HEK293 (cell line): ENCODE data around the gene ANKRD63.

ENCODE experiments used
- CTCF ChIA-PET: fragments of 350-600 bp; formaldehyde crosslinking; extraction: SDS; loops from one replicate; lab custom pipeline; 2021; ENCODE audit warnings: antibody characterized with exemption; lab: Yijun Ruan, JAX
- POLR2A ChIA-PET: fragments of 300-600 bp; formaldehyde crosslinking; extraction: SDS; loops from one replicate; lab custom pipeline; 2020; ENCODE audit warnings: antibody characterized with exemption, inconsistent platforms; lab: Yijun Ruan, JAX
- H3K27ac ChIP-seq: fragments of 200-500 bp; sonication (Bioruptor generic); 2 replicates; pipeline ENCODE4 v1.5.1; 2014; ENCODE audit warnings: low read depth, low read length, control low read depth, inconsistent platforms; ENCODE audit errors: extremely low read depth
- H3K36me3 ChIP-seq, 2 experiments: fragments of 200-500 bp in 1 of 2; sonication (Bioruptor generic) in 1 of 2; 1 replicate in 1 of 2; 2 replicates in 1 of 2; pipeline ENCODE4 v1.5.1; 2014 to 2017; ENCODE audit warnings: inconsistent platforms in 2 of 2, low read length in 2 of 2; ENCODE audit not compliant: control insufficient read depth in 2 of 2, insufficient read depth in 1 of 2
- H3K4me1 ChIP-seq: fragments of 200-500 bp; sonication (Bioruptor generic); 2 replicates; pipeline ENCODE4 v1.5.1; 2014; ENCODE audit warnings: mild to moderate bottlenecking, low read length, inconsistent platforms; ENCODE audit not compliant: control insufficient read depth, insufficient read depth
- H3K4me3 ChIP-seq: 2 replicates; pipeline ENCODE4 v1.5.1; 2011; ENCODE audit warnings: low read depth, mild to moderate bottlenecking, control low read depth, low read length, moderate library complexity
- H3K9me3 ChIP-seq: fragments of 200-500 bp; sonication (Bioruptor generic); 2 replicates; pipeline ENCODE4 v1.5.1; 2014; ENCODE audit warnings: low read depth, low read length, inconsistent platforms; ENCODE audit not compliant: control insufficient read depth, insufficient read depth
- BCL11B ChIP-seq: fragments of 450-650 bp; formaldehyde crosslinking; IDR thresholded peaks from 2 replicates; pipeline ENCODE4 v1.5.1; 2016; ENCODE audit warnings: low read depth, missing biosample characterization, missing genetic modification characterization
- GFI1B ChIP-seq: fragments of 450-650 bp; formaldehyde crosslinking; IDR thresholded peaks from 2 replicates; pipeline ENCODE4 v1.5.1; 2016; ENCODE audit warnings: missing biosample characterization, missing genetic modification characterization
- GLIS1 ChIP-seq: fragments of 450-650 bp; formaldehyde crosslinking; IDR thresholded peaks from 2 replicates; pipeline ENCODE4 v1.5.1; 2016; ENCODE audit warnings: missing biosample characterization, missing genetic modification characterization
- GLIS2 ChIP-seq: fragments of 450-650 bp; formaldehyde crosslinking; IDR thresholded peaks from 2 replicates; pipeline ENCODE4 v1.5.1; 2016; ENCODE audit warnings: missing biosample characterization, missing genetic modification characterization
- KLF1 ChIP-seq: fragments of 450-650 bp; formaldehyde crosslinking; IDR thresholded peaks from 2 replicates; pipeline ENCODE4 v1.5.1; 2016; ENCODE audit warnings: missing biosample characterization, missing genetic modification characterization
- KLF8 ChIP-seq: fragments of 450-650 bp; formaldehyde crosslinking; IDR thresholded peaks from 2 replicates; pipeline ENCODE4 v1.5.1; 2016; ENCODE audit warnings: missing biosample characterization, missing genetic modification characterization
- MEIS1 ChIP-seq: sonication (generic); formaldehyde crosslinking; IDR thresholded peaks from 2 replicates; pipeline ENCODE4 v1.8.1; 2022; ENCODE audit warnings: missing genetic modification reagents, mild to moderate bottlenecking, borderline replicate concordance
- MZF1 ChIP-seq: fragments of 450-650 bp; formaldehyde crosslinking; IDR thresholded peaks from 2 replicates; pipeline ENCODE4 v1.5.1; 2017; ENCODE audit warnings: missing biosample characterization, missing genetic modification characterization, borderline replicate concordance
- RBAK ChIP-seq: fragments of 450-650 bp; formaldehyde crosslinking; IDR thresholded peaks from 2 replicates; pipeline ENCODE4 v1.5.1; 2016; ENCODE audit warnings: missing biosample characterization, missing genetic modification characterization
- ZEB2 ChIP-seq: fragments of 450-650 bp; formaldehyde crosslinking; IDR thresholded peaks from 2 replicates; pipeline ENCODE4 v1.5.1; 2016; ENCODE audit warnings: missing biosample characterization, missing genetic modification characterization
- ZNF112 ChIP-seq: fragments of 450-650 bp; formaldehyde crosslinking; IDR thresholded peaks from 2 replicates; pipeline ENCODE4 v1.5.0; 2017; ENCODE audit warnings: missing biosample characterization, missing genetic modification characterization
- ZNF114 ChIP-seq: fragments of 450-650 bp; formaldehyde crosslinking; IDR thresholded peaks from 2 replicates; pipeline ENCODE4 v1.5.0; 2017; ENCODE audit warnings: missing biosample characterization, missing genetic modification characterization
- ZNF132 ChIP-seq: fragments of 450-650 bp; formaldehyde crosslinking; IDR thresholded peaks from 2 replicates; pipeline ENCODE4 v1.5.1; 2017; ENCODE audit warnings: missing biosample characterization, missing genetic modification characterization, borderline replicate concordance
- ZNF138 ChIP-seq: fragments of 450-650 bp; formaldehyde crosslinking; IDR thresholded peaks from 2 replicates; pipeline ENCODE4 v1.5.1; 2016; ENCODE audit warnings: missing biosample characterization, missing genetic modification characterization, borderline replicate concordance
- ZNF184 ChIP-seq: fragments of 450-650 bp; IDR thresholded peaks from 2 replicates; pipeline ENCODE4 v1.5.1; 2018; ENCODE audit warnings: missing biosample characterization, mild to moderate bottlenecking, missing genetic modification characterization
- ZNF223 ChIP-seq: fragments of 450-650 bp; formaldehyde crosslinking; IDR thresholded peaks from 2 replicates; pipeline ENCODE4 v1.5.1; 2016; ENCODE audit warnings: missing biosample characterization, missing genetic modification characterization
- ZNF529 ChIP-seq: fragments of 450-650 bp; formaldehyde crosslinking; IDR thresholded peaks from 2 replicates; pipeline ENCODE4 v1.5.1; 2017; ENCODE audit warnings: missing genetic modification characterization, missing biosample characterization; ENCODE audit not compliant: insufficient replicate concordance
- ZNF76 ChIP-seq: fragments of 450-650 bp; formaldehyde crosslinking; IDR thresholded peaks from 2 replicates; pipeline ENCODE4; 2016; ENCODE audit warnings: low read depth, missing biosample characterization, missing genetic modification characterization, borderline replicate concordance
- ZNF777 ChIP-seq: fragments of 450-650 bp; formaldehyde crosslinking; IDR thresholded peaks from 2 replicates; pipeline ENCODE4 v1.5.1; 2017; ENCODE audit warnings: missing biosample characterization, missing genetic modification characterization, borderline replicate concordance
- ZNF843 ChIP-seq: fragments of 450-650 bp; formaldehyde crosslinking; IDR thresholded peaks from 2 replicates; pipeline ENCODE4 v1.5.1; 2016; ENCODE audit warnings: missing biosample characterization, missing genetic modification characterization
- TF ChIP-seq, protein P1 (sequence below): fragments of 450-650 bp; formaldehyde crosslinking; IDR thresholded peaks from 2 replicates; pipeline ENCODE4 v1.5.1; 2016; ENCODE audit warnings: missing biosample characterization, missing genetic modification characterization
- TF ChIP-seq, protein P2 (sequence below): fragments of 450-650 bp; formaldehyde crosslinking; IDR thresholded peaks from 2 replicates; pipeline ENCODE4 v1.5.1; 2016; ENCODE audit warnings: missing biosample characterization, missing genetic modification characterization
- TF ChIP-seq, protein P3 (sequence below): fragments of 450-650 bp; formaldehyde crosslinking; IDR thresholded peaks from 2 replicates; pipeline ENCODE4 v1.5.1; 2016; ENCODE audit warnings: missing biosample characterization, missing genetic modification characterization

ANKRD63 gene

DNA sequence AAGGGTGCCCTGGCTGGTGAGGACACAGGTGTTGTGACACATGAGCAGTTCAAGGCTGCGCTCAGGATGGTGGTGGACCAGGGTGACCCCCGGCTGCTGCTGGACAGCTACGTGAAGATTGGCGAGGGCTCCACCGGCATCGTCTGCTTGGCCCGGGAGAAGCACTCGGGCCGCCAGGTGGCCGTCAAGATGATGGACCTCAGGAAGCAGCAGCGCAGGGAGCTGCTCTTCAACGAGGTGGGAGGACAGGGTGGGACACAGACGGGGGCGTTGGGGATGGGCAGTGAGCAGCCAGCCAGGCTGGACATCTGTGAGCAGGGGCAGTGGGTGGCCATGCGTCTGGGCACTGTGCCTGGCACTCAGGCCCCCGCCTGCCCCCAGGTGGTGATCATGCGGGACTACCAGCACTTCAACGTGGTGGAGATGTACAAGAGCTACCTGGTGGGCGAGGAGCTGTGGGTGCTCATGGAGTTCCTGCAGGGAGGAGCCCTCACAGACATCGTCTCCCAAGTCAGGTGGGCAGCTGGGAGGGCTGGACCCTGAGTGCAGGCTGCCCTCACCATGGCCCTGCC lies 10.3 kb downstream of the ANKRD63 start:
- no peaks in the 10 kb centered on the region for H3K9me3 ChIP-seq
- H3K4me1 ChIP-seq: no peaks in the 10 kb centered on the region; the same call in 1 of the 2 replicates
- POLR2A ChIA-PET: no interaction called here
- H3K36me3 ChIP-seq: no peaks in the 10 kb centered on the region
- CTCF ChIA-PET: interaction anchor here (0.6 to 10.6 kb wide), 13 partner anchors 9 to 270 kb away, joined by 3 to 248 read pairs (median 9); partner anchors contain the start of genes PAK6 and PLCB2
- H3K27ac ChIP-seq: no peak overlapping the region
- no peak overlapping the region for H3K4me3 ChIP-seq
- TF ChIP-seq ZNF223 (no peak), MEIS1 (CRISPR knock-in tag) (no peak), KLF1 (no peak), ZNF112 (no peak), ZNF843 (no peak)
- TF ChIP-seq, protein P1, sequence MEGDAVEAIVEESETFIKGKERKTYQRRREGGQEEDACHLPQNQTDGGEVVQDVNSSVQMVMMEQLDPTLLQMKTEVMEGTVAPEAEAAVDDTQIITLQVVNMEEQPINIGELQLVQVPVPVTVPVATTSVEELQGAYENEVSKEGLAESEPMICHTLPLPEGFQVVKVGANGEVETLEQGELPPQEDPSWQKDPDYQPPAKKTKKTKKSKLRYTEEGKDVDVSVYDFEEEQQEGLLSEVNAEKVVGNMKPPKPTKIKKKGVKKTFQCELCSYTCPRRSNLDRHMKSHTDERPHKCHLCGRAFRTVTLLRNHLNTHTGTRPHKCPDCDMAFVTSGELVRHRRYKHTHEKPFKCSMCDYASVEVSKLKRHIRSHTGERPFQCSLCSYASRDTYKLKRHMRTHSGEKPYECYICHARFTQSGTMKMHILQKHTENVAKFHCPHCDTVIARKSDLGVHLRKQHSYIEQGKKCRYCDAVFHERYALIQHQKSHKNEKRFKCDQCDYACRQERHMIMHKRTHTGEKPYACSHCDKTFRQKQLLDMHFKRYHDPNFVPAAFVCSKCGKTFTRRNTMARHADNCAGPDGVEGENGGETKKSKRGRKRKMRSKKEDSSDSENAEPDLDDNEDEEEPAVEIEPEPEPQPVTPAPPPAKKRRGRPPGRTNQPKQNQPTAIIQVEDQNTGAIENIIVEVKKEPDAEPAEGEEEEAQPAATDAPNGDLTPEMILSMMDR (tag by site-specific recombination): peak; percentile 58; the same call in 1 of the 2 replicates

DNA sequence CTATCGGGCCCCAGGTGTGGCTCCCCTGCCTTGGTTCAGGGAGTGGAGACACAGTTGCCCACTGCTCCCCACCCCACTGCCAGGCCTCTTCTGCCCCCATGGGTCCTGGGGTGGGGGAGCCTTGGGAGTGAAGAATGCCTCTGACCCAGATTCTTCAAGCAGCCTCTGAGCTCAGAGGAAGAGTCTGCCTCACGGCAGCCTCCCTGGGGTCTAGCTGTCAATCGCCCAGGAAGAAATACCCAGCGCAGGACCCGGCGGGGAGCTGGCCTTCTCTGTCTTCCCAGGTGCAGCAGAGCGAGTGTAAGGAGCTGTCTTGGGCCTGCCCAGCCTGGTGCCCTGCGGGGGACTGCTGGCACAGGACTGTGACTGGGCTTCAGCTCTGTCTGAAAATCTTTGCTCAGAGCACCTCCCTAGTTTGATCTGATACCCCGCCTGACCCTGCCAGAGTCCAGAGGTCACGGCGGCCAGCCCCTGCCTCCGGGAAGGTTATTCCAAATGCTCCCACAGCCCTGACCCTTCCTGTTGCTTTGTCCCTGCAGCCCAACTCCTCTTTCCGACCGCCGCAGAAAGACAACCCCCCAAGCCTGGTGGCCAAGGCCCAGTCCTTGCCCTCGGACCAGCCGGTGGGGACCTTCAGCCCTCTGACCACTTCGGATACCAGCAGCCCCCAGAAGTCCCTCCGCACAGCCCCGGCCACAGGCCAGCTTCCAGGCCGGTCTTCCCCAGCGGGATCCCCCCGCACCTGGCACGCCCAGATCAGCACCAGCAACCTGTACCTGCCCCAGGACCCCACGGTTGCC lies 11.0 kb downstream of the ANKRD63 start:
- CTCF ChIA-PET: interaction anchor here (0.6 to 10.6 kb wide), 8 partner anchors 8 to 269 kb away, joined by 3 to 248 read pairs (median 36); partner anchors contain the start of genes PAK6 and PLCB2

DNA sequence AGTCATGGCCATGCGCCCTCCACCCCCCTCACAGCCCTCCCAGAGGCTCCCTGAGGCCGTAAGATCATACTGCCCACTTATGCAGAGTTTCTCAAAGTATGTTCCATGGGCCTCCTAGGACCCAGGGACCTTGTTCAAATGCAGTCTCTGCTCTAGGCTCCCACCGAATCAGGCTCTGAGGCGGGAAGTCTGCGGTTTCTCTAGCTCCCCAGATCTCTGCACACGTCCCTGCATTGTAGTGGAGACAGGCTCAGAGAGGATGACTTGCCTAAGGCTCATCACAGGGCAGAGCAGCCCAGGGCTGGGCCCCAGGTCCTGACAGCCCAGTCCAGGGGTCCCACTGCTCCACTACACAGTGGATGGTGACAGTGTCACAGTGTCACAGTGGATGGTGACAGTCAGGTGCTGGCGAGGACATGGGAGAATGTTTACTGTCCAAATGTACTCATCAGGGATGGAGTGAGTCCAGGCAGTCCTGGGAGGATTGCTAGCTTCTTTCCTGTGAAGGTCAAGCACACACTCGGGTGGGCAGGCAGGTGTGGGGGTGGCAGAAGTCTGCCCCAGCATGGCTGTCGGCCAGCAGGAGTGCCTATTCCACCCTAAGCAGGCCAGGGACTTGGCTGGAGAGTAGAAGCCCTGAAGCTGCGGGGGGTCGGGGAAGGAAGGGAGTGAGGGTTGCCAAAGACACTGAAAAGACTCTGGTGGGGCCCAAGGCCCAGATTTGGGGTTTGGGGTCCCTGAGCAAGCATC lies 12.4 kb downstream of the ANKRD63 start:
- no peaks in the 10 kb centered on the region for H3K36me3 ChIP-seq
- no peaks in the 10 kb centered on the region for H3K9me3 ChIP-seq
- ChIA-PET POLR2A (no interaction called here), CTCF (interaction anchor here (0.6 to 10.6 kb wide), 6 partner anchors 9 to 380 kb away, joined by 3 to 248 read pairs (median 4); partner anchors contain the start of gene PLCB2)
- H3K4me3 ChIP-seq: no peak overlapping the region
- no peak overlapping the region for H3K27ac ChIP-seq
- H3K4me1 ChIP-seq: no peaks in the 10 kb centered on the region; the same call in 1 of the 2 replicates
- TF ChIP-seq, protein P2, sequence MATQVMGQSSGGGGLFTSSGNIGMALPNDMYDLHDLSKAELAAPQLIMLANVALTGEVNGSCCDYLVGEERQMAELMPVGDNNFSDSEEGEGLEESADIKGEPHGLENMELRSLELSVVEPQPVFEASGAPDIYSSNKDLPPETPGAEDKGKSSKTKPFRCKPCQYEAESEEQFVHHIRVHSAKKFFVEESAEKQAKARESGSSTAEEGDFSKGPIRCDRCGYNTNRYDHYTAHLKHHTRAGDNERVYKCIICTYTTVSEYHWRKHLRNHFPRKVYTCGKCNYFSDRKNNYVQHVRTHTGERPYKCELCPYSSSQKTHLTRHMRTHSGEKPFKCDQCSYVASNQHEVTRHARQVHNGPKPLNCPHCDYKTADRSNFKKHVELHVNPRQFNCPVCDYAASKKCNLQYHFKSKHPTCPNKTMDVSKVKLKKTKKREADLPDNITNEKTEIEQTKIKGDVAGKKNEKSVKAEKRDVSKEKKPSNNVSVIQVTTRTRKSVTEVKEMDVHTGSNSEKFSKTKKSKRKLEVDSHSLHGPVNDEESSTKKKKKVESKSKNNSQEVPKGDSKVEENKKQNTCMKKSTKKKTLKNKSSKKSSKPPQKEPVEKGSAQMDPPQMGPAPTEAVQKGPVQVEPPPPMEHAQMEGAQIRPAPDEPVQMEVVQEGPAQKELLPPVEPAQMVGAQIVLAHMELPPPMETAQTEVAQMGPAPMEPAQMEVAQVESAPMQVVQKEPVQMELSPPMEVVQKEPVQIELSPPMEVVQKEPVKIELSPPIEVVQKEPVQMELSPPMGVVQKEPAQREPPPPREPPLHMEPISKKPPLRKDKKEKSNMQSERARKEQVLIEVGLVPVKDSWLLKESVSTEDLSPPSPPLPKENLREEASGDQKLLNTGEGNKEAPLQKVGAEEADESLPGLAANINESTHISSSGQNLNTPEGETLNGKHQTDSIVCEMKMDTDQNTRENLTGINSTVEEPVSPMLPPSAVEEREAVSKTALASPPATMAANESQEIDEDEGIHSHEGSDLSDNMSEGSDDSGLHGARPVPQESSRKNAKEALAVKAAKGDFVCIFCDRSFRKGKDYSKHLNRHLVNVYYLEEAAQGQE (tag by site-specific recombination): no peak
- TF ChIP-seq RBAK: no peak
- no peak for TF ChIP-seq ZNF76
- TF ChIP-seq MZF1 (tag by site-specific recombination): no peak
- no peak for TF ChIP-seq KLF8 (tag by site-specific recombination)
- TF ChIP-seq ZNF777: no peak
- TF ChIP-seq BCL11B (tag by site-specific recombination): no peak
- TF ChIP-seq ZNF132: no peak
- no peak for TF ChIP-seq ZNF138 (tag by site-specific recombination)
- no peak for TF ChIP-seq ZNF114 (tag by site-specific recombination)
- TF ChIP-seq GFI1B (tag by site-specific recombination): no peak
- TF ChIP-seq, protein P3, sequence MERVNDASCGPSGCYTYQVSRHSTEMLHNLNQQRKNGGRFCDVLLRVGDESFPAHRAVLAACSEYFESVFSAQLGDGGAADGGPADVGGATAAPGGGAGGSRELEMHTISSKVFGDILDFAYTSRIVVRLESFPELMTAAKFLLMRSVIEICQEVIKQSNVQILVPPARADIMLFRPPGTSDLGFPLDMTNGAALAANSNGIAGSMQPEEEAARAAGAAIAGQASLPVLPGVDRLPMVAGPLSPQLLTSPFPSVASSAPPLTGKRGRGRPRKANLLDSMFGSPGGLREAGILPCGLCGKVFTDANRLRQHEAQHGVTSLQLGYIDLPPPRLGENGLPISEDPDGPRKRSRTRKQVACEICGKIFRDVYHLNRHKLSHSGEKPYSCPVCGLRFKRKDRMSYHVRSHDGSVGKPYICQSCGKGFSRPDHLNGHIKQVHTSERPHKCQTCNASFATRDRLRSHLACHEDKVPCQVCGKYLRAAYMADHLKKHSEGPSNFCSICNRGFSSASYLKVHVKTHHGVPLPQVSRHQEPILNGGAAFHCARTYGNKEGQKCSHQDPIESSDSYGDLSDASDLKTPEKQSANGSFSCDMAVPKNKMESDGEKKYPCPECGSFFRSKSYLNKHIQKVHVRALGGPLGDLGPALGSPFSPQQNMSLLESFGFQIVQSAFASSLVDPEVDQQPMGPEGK: no peak
- no peak for TF ChIP-seq ZEB2

More for the DNA sequence above, 11.0 kb downstream of the ANKRD63 start:
- no peak for TF ChIP-seq ZNF529 (tag by site-specific recombination)
- TF ChIP-seq GLIS2 (tag by site-specific recombination): peak; percentile 34; the same call in 1 of the 2 replicates
- TF ChIP-seq ZNF184 (tag by site-specific recombination): no peak
- TF ChIP-seq ZNF132: no peak
- peak; percentile 30; the same call in 1 of the 2 replicates for TF ChIP-seq GLIS1 (tag by site-specific recombination)
- Histone ChIP-seq H3K36me3 (no peaks in the 10 kb centered on the region), H3K27ac (no peak overlapping the region), H3K9me3 (no peaks in the 10 kb centered on the region), H3K4me3 (no peak overlapping the region), H3K4me1 (no peaks in the 10 kb centered on the region; the same call in 1 of the 2 replicates)
- POLR2A ChIA-PET: no interaction called here
